Measurements from ENCODE around the gene IQSEC1. TPM values are rescaled to one million over a fixed set of nuclear protein-coding genes. Genes with fewer than 3 reads are reported as not detected.
A peak's percentile ranks its signal among the peaks of the same experiment; 100 is the strongest.

Gene IQSEC1
- total and polyA plus RNA-seq, 2 of the 8 experiments (the other 6 are each of a cell fraction or from before 2014, with no cell fraction given): 6.8 to 28.8 TPM

GRCh38 chr3:13021141-13022114, 51.8 kb downstream of the IQSEC1 start:
- Histone ChIP-seq H3K9ac (replicated peaks in 1 of 4; ENCODE audit: extremely low read depth in 1 of 4, low read depth in 3 of 4, low read length in 3 of 4) (no peak overlapping the region), H3K27ac (ENCODE audit: low read depth, low read length) (no peak overlapping the region), H4K5ac (ENCODE audit: insufficient read length, low read depth, low read length) (peak overlapping the region; percentile 29), H3K27me3 (replicated peaks in 1 of 4; ENCODE audit: control insufficient read depth in 3 of 4, extremely low read depth in 1 of 4, insufficient read depth in 3 of 4, low read length in 3 of 4) (peaks cover 0 to 4% (median 0%) of the 10 kb centered on the region in 4 experiments; a peak in 3 of 7 replicates), H2BK120ac (replicated peaks; ENCODE audit: low read depth, low read length) (no peak overlapping the region), H3K56ac (replicated peaks; ENCODE audit: insufficient read length, low read depth, low read length) (no peak overlapping the region), H3K4me2 (ENCODE audit: insufficient read depth in 1 of 2, low read depth in 2 of 2, low read length in 2 of 2) (no peak overlapping the region), H2BK5ac (ENCODE audit: low read depth, low read length) (peak overlapping the region; percentile 71; the same call in 1 of the 2 replicates), H2BK15ac (ENCODE audit: low read length) (peak overlapping the region; percentile 97), H2BK12ac (ENCODE audit: low read depth, low read length) (peak overlapping the region; percentile 92; the same call in 1 of the 2 replicates), H4K20me1 (replicated peaks in 1 of 2; ENCODE audit: control insufficient read depth in 1 of 2, insufficient read depth in 2 of 2, low read length in 2 of 2) (no peaks in the 10 kb centered on the region), H3K36me3 (ENCODE audit: control insufficient read depth in 2 of 4, insufficient read depth in 4 of 4, low read length in 3 of 4) (no peaks in the 10 kb centered on the region), H3K4ac (replicated peaks; ENCODE audit: insufficient read length, low read depth, low read length) (no peak overlapping the region), H2AFZ (ENCODE audit: low read length) (no peak overlapping the region), H3K79me1 (ENCODE audit: low read depth, low read length) (peaks cover 2% of the 10 kb centered on the region; the same call in 1 of the 2 replicates), H4K91ac (replicated peaks; ENCODE audit: insufficient read length, low read length) (peak overlapping the region; percentile 52), H3K18ac (ENCODE audit: extremely low read depth, low read length) (peak overlapping the region; percentile 81), H3K14ac (ENCODE audit: insufficient read length) (no peak overlapping the region), H3K4me3 (ENCODE audit: extremely low read depth in 1 of 4, insufficient read depth in 2 of 4, low read depth in 3 of 4, low read length in 4 of 4) (no peak overlapping the region), H2AK5ac (ENCODE audit: low read depth, low read length) (peak overlapping the region; percentile 17; the same call in 1 of the 2 replicates), H2BK20ac (ENCODE audit: low read length) (0 out of 2 replicates have a peak overlapping the region, but pooled peaks have one; percentile 32), H3K23me2 (ENCODE audit: low read depth, low read length) (peaks cover 12% of the 10 kb centered on the region), H3K23ac (ENCODE audit: insufficient read length) (no peak overlapping the region), H3K79me2 (ENCODE audit: control insufficient read depth in 1 of 2, insufficient read depth in 2 of 2, low read length in 2 of 2) (no peaks in the 10 kb centered on the region), H3K4me1 (replicated peaks in 1 of 4; ENCODE audit: control insufficient read depth in 3 of 4, insufficient read depth in 4 of 4, low read length in 3 of 4) (peaks cover 8 to 41% (median 33%) of the 10 kb centered on the region in 4 experiments), H3K9me3 (ENCODE audit: insufficient read depth in 2 of 2, low read depth in 1 of 2, low read length in 1 of 2) (no peaks in the 10 kb centered on the region), H4K8ac (ENCODE audit: extremely low read depth, insufficient read depth, low read length) (peak overlapping the region; percentile 86; the same call in 1 of the 2 replicates)
- WGBS, 2 experiments (ENCODE audit: extremely low coverage in 1 of 2, insufficient coverage in 1 of 2, insufficient read length in 1 of 2, insufficient replicate concordance in 2 of 2, low coverage in 1 of 2, low lambda C conversion rate in 2 of 2, missing lambda C conversion rate in 1 of 2): 90% methylated on average over 32 of the region's 32 CpGs; no CpG with 5 or more reads in 1 of the 2 experiments
- ChIA-PET CTCF (ENCODE audit: partially characterized antibody) (interaction anchor here (0.9 to 1.6 kb wide), 4 partner anchors 13 to 120 kb away, joined by 3 to 5 read pairs (median 3); no protein-coding TSS in a partner anchor), POLR2A (ENCODE audit: partially characterized antibody) (no interaction called here)
- no peak for FAIRE-seq
- TF ChIP-seq SUZ12 (IDR thresholded peaks at IDR 0.05; ENCODE audit: low read length) (no peak), YY1 (IDR thresholded peaks at IDR 0.05; ENCODE audit: low read depth, low read length) (no peak), EGR1 (IDR thresholded peaks at IDR 0.05; ENCODE audit: borderline replicate concordance, low read depth, low read length) (no peak), GTF2F1 (IDR thresholded peaks at IDR 0.05; ENCODE audit: borderline replicate concordance, low read depth, low read length) (no peak)
- TF ChIP-seq, protein P1, sequence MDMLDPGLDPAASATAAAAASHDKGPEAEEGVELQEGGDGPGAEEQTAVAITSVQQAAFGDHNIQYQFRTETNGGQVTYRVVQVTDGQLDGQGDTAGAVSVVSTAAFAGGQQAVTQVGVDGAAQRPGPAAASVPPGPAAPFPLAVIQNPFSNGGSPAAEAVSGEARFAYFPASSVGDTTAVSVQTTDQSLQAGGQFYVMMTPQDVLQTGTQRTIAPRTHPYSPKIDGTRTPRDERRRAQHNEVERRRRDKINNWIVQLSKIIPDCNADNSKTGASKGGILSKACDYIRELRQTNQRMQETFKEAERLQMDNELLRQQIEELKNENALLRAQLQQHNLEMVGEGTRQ (IDR thresholded peaks at IDR 0.05; ENCODE audit: low read length): no peak
- DNase-seq (ENCODE audit: low read depth in 1 of 2, low spot score in 2 of 2): no peak
